Neural progenitor cell (in vitro differentiated cells): ENCODE results near the gene KDM3B. TPM values are rescaled to one million over a fixed set of nuclear protein-coding genes. Genes with fewer than 3 reads are reported as not detected.
"Not testable (repeated sequence)": the region's sequence is repeated elsewhere in the genome, so short reads cannot be mapped to it uniquely, and the experiment has no call there.

Source experiments
- DNase-seq: peaks from one replicate; pipeline ENCODE4 v3.0.0-alpha.2; 2016; ENCODE audit warnings: low spot score
- H2AFZ ChIP-seq: fragments of 200-600 bp; sonication (generic); replicated peaks from 2 replicates; pipeline ENCODE4 v1.6.1; 2016; ENCODE audit warnings: antibody characterized with exemption
- H3F3A ChIP-seq: fragments of 200-600 bp; sonication (generic); 2 replicates; pipeline ENCODE4 v1.6.1; 2016; ENCODE audit warnings: antibody characterized with exemption, low read depth
- H3K27ac ChIP-seq: fragments of 200-600 bp; sonication (generic); 2 replicates; pipeline ENCODE4 v1.5.1; 2016; ENCODE audit warnings: mild to moderate bottlenecking
- H3K27me3 ChIP-seq: fragments of 200-600 bp; sonication (generic); 2 replicates; pipeline ENCODE4 v1.6.1; 2016; ENCODE audit warnings: mild to moderate bottlenecking, moderate library complexity
- H3K36me3 ChIP-seq: fragments of 200-600 bp; sonication (generic); 2 replicates; pipeline ENCODE4 v1.5.1; 2016
- H3K4me1 ChIP-seq: fragments of 200-600 bp; sonication (generic); 2 replicates; pipeline ENCODE4 v1.6.1; 2016; ENCODE audit warnings: mixed run types
- H3K4me2 ChIP-seq: fragments of 200-600 bp; sonication (generic); 2 replicates; pipeline ENCODE4 v1.6.1; 2016
- H3K4me3 ChIP-seq: fragments of 200-600 bp; sonication (generic); 2 replicates; pipeline ENCODE4 v1.5.1; 2016
- H3K79me2 ChIP-seq: fragments of 200-600 bp; sonication (generic); 2 replicates; pipeline ENCODE4 v1.6.1; 2016; ENCODE audit warnings: low read depth
- H3K9ac ChIP-seq: fragments of 200-600 bp; sonication (generic); 2 replicates; pipeline ENCODE4 v1.6.1; 2016
- H3K9me3 ChIP-seq: fragments of 200-600 bp; sonication (generic); 2 replicates; pipeline ENCODE4 v1.5.1; 2016; ENCODE audit warnings: low read depth
- H4K20me1 ChIP-seq: fragments of 200-600 bp; sonication (generic); 2 replicates; pipeline ENCODE4 v1.6.1; 2016; ENCODE audit warnings: low read depth
- H3K27ac Mint-ChIP-seq: 3 replicates; pipeline ENCODE4 v1.8.0; 2021; ENCODE audit warnings: mixed read lengths
- H3K27me3 Mint-ChIP-seq: 2 replicates; pipeline ENCODE4 v1.8.0; 2022; ENCODE audit warnings: low read depth, mild to moderate bottlenecking, inconsistent platforms, moderate library complexity, mixed read lengths; ENCODE audit not compliant: insufficient read depth
- H3K36me3 Mint-ChIP-seq: 3 replicates; pipeline ENCODE4 v1.8.0; 2021; ENCODE audit warnings: mixed read lengths
- H3K4me1 Mint-ChIP-seq: 3 replicates; pipeline ENCODE4 v1.8.0; 2021; ENCODE audit warnings: mixed read lengths
- H3K4me3 Mint-ChIP-seq: 3 replicates; pipeline ENCODE4 v1.8.0; 2021; ENCODE audit warnings: mild to moderate bottlenecking, moderate library complexity, mixed read lengths
- H3K9me3 Mint-ChIP-seq: 3 replicates; pipeline ENCODE4 v1.8.0; 2020; ENCODE audit warnings: mixed read lengths
- CTCF ChIP-seq: fragments of 200-600 bp; sonication (generic); IDR thresholded peaks from 2 replicates; pipeline ENCODE4 v1.5.1; 2017; ENCODE audit warnings: antibody characterized with exemption, mild to moderate bottlenecking
- EZH2 ChIP-seq: fragments of 200-600 bp; sonication (generic); IDR thresholded peaks from 2 replicates; pipeline ENCODE4 v1.6.1; 2017; ENCODE audit warnings: antibody characterized with exemption, mild to moderate bottlenecking, moderate library complexity
- EZH2phosphoT487 ChIP-seq: fragments of 200-600 bp; sonication (generic); IDR thresholded peaks from 2 replicates; pipeline ENCODE4 v1.6.1; 2017; ENCODE audit warnings: antibody characterized with exemption
- total RNA-seq: library from RNA; depleted of rRNA; stranded (reverse); fragments of >200 nt; gene quantifications from 2 replicates; pipeline ENCODE4 v1.2.3, GENCODE V29; 2015; ENCODE audit warnings: low replicate concordance

The KDM3B gene
- total RNA-seq, 1 donor from 2014 or later, result 136 TPM

- no peak overlapping the region for H3K4me2 ChIP-seq
- no peak overlapping the region for H2AFZ ChIP-seq
- Mint-ChIP-seq H3K27me3 (no peaks in the 10 kb centered on the region), H3K27ac (no peak overlapping the region), H3K4me3 (no peak overlapping the region), H3K36me3 (peaks cover 35% of the 10 kb centered on the region), H3K9me3 (no peaks in the 10 kb centered on the region), H3K4me1 (no peaks in the 10 kb centered on the region)
- peak overlapping the region; percentile 74 for H3K27ac ChIP-seq
- H3K9me3 ChIP-seq, result no peaks in the 10 kb centered on the region
- TF ChIP-seq EZH2, result no peak
- TF ChIP-seq CTCF, result no peak
- TF ChIP-seq EZH2phosphoT487, result no peak
- no peaks in the 10 kb centered on the region for H3K79me2 ChIP-seq
- peak; percentile 37 for DNase-seq
- no peaks in the 10 kb centered on the region for H3F3A ChIP-seq
- H3K27me3 ChIP-seq, result no peaks in the 10 kb centered on the region
- peaks cover 12% of the 10 kb centered on the region for H3K36me3 ChIP-seq
- no peaks in the 10 kb centered on the region for H3K4me1 ChIP-seq
- no peaks in the 10 kb centered on the region for H4K20me1 ChIP-seq
- H3K9ac ChIP-seq, result no peak overlapping the region
- H3K4me3 ChIP-seq, result no peak overlapping the region
Observed at GRCh38 chr5:138391859-138392386, 39.4 kb downstream of the KDM3B start.

- H3K4me1 ChIP-seq, result no peaks in the 10 kb centered on the region
- no peak overlapping the region for H3K4me3 Mint-ChIP-seq
- H3K9me3 ChIP-seq, result no peaks in the 10 kb centered on the region
- H3K27me3 ChIP-seq, result no peaks in the 10 kb centered on the region
- H3K9ac ChIP-seq, result no peak overlapping the region
- H3K4me2 ChIP-seq, result no peak overlapping the region
- no peak overlapping the region for H2AFZ ChIP-seq
- no peak overlapping the region for H3K27ac Mint-ChIP-seq
- no peak for TF ChIP-seq EZH2phosphoT487
- TF ChIP-seq EZH2, result no peak
- TF ChIP-seq CTCF, result no peak
- H3K4me1 Mint-ChIP-seq, result no peaks in the 10 kb centered on the region
- H3K79me2 ChIP-seq, result no peaks in the 10 kb centered on the region
- peaks cover 42% of the 10 kb centered on the region for H3K36me3 Mint-ChIP-seq
- DNase-seq, result no peak
- H3K27ac ChIP-seq, result no peak overlapping the region
- H3K9me3 Mint-ChIP-seq, result no peaks in the 10 kb centered on the region
- H3K4me3 ChIP-seq, result no peak overlapping the region
- H3K27me3 Mint-ChIP-seq, result no peaks in the 10 kb centered on the region
- H4K20me1 ChIP-seq, result no peaks in the 10 kb centered on the region
- H3K36me3 ChIP-seq, result peaks cover 26% of the 10 kb centered on the region
- H3F3A ChIP-seq, result no peaks in the 10 kb centered on the region
Observed at GRCh38 chr5:138402640-138403039, 50.2 kb downstream of the KDM3B start.

GRCh38 chr5:138408023-138408422 lies 55.5 kb downstream of the KDM3B start:
- Histone ChIP-seq H3K4me2 (no peak overlapping the region), H3F3A (peaks cover 12% of the 10 kb centered on the region), H2AFZ (no peak overlapping the region), H3K4me1 (no peaks in the 10 kb centered on the region), H3K9me3 (no peaks in the 10 kb centered on the region), H3K27ac (no peak overlapping the region), H3K9ac (no peak overlapping the region), H3K4me3 (no peak overlapping the region), H4K20me1 (no peaks in the 10 kb centered on the region), H3K36me3 (peaks cover 36% of the 10 kb centered on the region), H3K27me3 (no peaks in the 10 kb centered on the region), H3K79me2 (no peaks in the 10 kb centered on the region)
- no peaks in the 10 kb centered on the region for H3K4me1 Mint-ChIP-seq
- no peak for TF ChIP-seq EZH2
- DNase-seq, result no peak
- peaks cover 44% of the 10 kb centered on the region for H3K36me3 Mint-ChIP-seq
- no peak overlapping the region for H3K27ac Mint-ChIP-seq
- H3K4me3 Mint-ChIP-seq, result no peak overlapping the region
- no peaks in the 10 kb centered on the region for H3K27me3 Mint-ChIP-seq
- H3K9me3 Mint-ChIP-seq, result peaks cover 10% of the 10 kb centered on the region

GRCh38 chr5:138410996-138411640 lies 58.6 kb downstream of the KDM3B start:
- H3K27ac ChIP-seq, H3K27ac Mint-ChIP-seq, H3K4me3 Mint-ChIP-seq, H3K4me3 ChIP-seq, H3K9ac ChIP-seq, H3K79me2 ChIP-seq, H4K20me1 ChIP-seq, H3K4me1 Mint-ChIP-seq, H3K4me2 ChIP-seq, H3K27me3 Mint-ChIP-seq, H3K27me3 ChIP-seq, H2AFZ ChIP-seq, H3K4me1 ChIP-seq, H3K9me3 ChIP-seq, H3K9me3 Mint-ChIP-seq: not testable (repeated sequence)
- Histone ChIP-seq H3K36me3 (peaks cover 33% of the 10 kb centered on the region), H3F3A (peaks cover 12% of the 10 kb centered on the region)
- peaks cover 48% of the 10 kb centered on the region for H3K36me3 Mint-ChIP-seq
- TF ChIP-seq CTCF, result peak; percentile 47
- DNase-seq, result peak; percentile 27
